Dermis blood vessel endothelial cell (primary cell): ENCODE data around the gene MEN1. TPM values are rescaled to one million over a fixed set of nuclear protein-coding genes. Genes with fewer than 3 reads are reported as not detected.

Experiments
- DNase-seq: peaks from one replicate; pipeline ENCODE4 v3.0.0; 2010
- total RNA-seq: library from RNA; depleted of rRNA; stranded (reverse); fragments of >200 nt; gene quantifications from 2 replicates; pipeline ENCODE4 v1.2.3, GENCODE V29; 2014

Gene MEN1
- total RNA-seq, 1 donor from 2014 or later = 20.1 TPM

DNA sequence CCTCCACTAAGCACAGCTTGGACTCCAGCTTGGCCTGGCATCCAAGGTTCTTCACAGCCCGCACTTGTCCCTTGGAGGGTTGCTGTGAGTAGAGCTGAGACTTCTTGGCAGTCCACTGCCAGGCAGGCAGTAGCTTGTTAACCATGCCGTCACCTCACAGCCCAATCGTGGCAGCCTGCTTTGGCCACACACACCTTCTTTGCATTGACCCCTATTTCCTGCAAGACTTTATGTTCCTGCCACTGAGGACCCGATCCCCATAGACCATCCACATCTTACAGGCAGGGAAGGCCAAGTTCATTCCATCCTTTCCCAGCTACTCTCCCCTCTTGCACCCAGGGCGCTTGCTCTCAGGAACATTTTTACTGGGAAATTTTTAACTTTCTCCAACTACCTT lies 48.1 kb downstream of the MEN1 start:
- no peak for DNase-seq

DNA sequence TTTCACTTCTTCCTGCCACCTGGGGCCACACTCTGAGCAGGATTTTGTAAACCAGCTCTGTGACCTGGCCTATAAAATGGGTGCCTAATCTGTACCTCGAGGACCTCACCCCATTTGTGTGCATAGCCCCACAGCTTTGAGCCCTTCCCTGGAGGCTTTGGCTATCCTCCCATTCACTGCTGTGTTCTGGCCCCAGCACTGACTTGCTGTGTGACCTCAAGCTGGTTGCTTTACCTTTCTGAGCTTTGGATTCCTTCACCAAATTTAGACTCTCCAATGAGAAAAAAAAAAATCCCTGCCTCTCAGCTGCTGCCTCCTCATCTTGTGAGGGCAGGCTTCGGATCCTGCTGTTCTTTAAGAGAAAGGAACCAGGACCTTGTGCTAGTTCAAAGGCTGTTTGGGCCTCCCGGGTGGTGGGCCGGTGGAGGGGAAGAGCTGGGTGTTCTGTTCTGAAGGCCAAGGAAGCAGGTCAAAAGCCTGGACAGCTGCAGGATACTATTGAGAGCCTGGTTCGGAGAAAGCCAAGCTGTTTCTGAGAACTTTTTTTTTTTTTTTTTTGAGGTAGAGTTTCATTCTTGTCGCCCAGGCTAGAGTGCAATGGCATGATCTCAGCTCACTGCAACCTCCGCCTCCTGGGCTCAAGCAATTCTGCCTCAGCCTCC lies 49.5 kb downstream of the MEN1 start:
- DNase-seq = no peak

- DNase-seq = no peak
Observed at GRCh38 chr11:64759722-64760719, 50.3 kb downstream of the MEN1 start, which contains the start of gene PYGM. TSS of gene PYGM (minus strand) at chr11:64759974. CDS start at chr11:64759898, 76 bp downstream.

DNA sequence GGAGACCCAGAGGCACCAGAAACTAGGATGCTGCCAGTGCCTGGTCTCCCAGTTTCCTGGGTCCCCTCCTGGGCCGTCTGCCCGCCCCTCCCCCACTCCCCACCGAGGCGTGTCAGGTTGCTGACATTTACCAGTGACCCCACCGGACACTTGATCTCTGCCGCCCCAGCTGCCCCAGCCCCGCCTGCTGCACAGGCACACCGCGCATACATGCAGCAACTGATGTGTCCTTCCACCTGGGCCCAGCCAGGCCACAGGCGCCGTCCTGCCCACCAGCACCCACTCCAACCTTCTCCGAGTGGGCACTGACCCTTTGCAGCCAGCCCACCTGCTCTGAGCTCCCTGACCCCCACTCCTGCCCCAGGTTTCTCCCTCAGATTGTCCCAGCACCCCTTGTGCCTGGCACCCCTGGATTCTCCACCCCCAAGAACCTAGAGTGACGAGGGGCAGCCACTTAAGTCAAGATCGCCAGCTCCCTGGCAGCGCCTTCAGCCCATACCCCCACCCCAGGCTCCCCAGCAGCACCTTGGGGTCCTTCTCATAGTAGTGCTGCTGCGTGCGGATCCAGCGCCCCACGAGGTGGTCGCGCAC lies 51.1 kb downstream of the MEN1 start:
- no peak for DNase-seq

- DNase-seq = no peak
Observed at GRCh38 chr11:64758330-64759079, 51.8 kb downstream of the MEN1 start.

GRCh38 chr11:64757549-64758329 lies 52.6 kb downstream of the MEN1 start:
- DNase-seq = no peak

DNA sequence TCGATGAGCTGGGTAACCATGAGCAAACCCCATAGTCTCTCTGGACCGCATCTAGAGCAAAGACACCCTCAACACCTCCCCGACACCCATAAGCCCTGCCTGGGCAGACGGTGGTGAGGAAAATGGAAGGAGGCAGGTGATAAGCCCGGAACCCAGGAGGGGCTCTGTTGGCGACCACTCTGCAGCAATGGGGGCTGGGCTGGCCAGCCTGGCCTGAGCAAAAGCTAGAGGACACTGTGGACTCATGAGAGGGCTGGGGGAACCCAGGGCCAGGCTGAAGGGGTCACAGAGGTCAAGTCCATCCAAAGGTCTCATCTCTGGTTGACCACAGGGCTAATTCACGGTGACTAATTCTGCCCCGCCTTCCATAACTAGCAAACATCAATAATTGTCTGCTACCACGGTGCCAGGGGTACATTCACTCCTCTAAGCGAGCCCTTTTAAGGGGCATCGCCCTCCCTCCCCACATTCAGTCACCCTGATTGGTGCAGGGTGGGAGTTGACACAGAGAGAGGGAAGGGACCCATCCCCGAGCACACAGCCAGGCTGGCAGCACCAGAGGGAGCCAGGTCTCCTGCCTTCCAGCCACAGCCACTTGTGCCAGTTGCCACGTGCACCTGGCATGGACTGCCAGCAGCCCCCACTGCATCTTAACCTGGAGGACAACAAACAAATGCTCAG lies 54.5 kb downstream of the MEN1 start:
- DNase-seq = no peak

DNA sequence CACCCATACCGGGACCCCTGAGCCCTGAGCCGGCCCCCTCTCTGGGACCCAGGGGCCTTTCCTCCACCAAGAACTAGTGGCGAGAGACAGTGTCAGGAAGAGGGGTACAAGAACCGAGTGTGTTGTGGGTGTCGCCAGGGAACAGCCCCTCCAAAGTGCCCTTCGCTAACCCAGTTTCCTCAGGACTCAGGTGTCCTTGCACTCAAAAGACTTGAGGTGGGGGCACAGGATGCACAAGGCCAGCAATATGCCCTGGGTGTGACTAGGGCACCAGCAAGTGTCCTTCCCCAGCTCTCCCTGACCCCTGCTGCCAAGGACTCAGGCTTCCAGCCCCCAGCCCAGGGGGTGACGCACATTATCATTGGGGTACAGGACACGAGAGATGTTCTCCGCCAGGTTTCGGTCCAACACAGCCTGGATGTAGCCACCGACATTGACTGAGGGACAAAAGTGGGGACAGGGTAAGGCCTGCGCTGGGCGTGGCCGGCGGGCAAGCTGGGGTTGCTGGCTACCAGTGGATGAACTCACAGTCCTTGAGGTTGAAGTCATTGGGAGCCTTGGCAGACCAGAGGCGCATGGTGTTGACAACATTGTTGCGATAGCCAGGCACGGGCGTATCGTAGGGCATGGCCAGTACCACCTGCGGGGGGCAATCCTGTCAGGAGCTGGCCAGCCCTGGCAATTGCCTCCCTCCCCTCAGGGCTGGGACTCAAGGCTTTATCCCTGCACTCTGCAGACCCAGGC lies 55.3 kb downstream of the MEN1 start:
- DNase-seq = no peak

- DNase-seq = no peak
Observed at GRCh38 chr11:64754124-64754918, 56.0 kb downstream of the MEN1 start.

Other genes starting within 250 kb of the MEN1 start
- not detected in 2 replicates for gene SLC22A12, start 219.3 kb downstream of the MEN1 start, total RNA-seq
- gene NRXN2, start 87.4 kb downstream of the MEN1 start, total RNA-seq = not detected in 2 replicates
- gene RASGRP2, start 66.4 kb downstream of the MEN1 start, total RNA-seq = 2.0 and 2.9 TPM in 2 replicates
- gene PYGM, start 50.6 kb downstream of the MEN1 start, total RNA-seq = 0.23 and 0.34 TPM in 2 replicates
- gene SF1, start 32.0 kb downstream of the MEN1 start, total RNA-seq = 104 and 116 TPM in 2 replicates
- 46.1 and 93.6 TPM in 2 replicates for gene MAP4K2, start 7.3 kb downstream of the MEN1 start, total RNA-seq
- gene CDC42BPG, start 34.1 kb upstream of the MEN1 start, total RNA-seq = 0.34 and 0.37 TPM in 2 replicates
- gene EHD1, start 68.1 kb upstream of the MEN1 start, total RNA-seq = 75.9 and 125 TPM in 2 replicates
- gene ATG2A, start 106.7 kb upstream of the MEN1 start, total RNA-seq = 17.7 and 24.8 TPM in 2 replicates
- 14.1 and 15.0 TPM in 2 replicates for gene PPP2R5B, start 114.1 kb upstream of the MEN1 start, total RNA-seq
- not detected in 2 replicates for gene GPHA2, start 125.3 kb upstream of the MEN1 start, total RNA-seq
- gene MAJIN, start 161.6 kb upstream of the MEN1 start, total RNA-seq = 0.17 TPM in 1 of 2 replicates, not detected in the other
- 0.34 and 1.1 TPM in 2 replicates for gene BATF2, start 186.4 kb upstream of the MEN1 start, total RNA-seq
- gene ARL2, start 203.6 kb upstream of the MEN1 start, total RNA-seq = 144 and 145 TPM in 2 replicates
- gene SNX15, start 216.9 kb upstream of the MEN1 start, total RNA-seq = 13.1 and 16.5 TPM in 2 replicates
- 12.4 and 16.0 TPM in 2 replicates for gene SAC3D1, start 230.7 kb upstream of the MEN1 start, total RNA-seq
- gene NAALADL1, start 248.0 kb upstream of the MEN1 start, total RNA-seq = 11.0 and 20.3 TPM in 2 replicates